K562 (cell line): ENCODE results near the gene ABHD16B. TPM values are rescaled to one million over a fixed set of nuclear protein-coding genes. Genes with fewer than 3 reads are reported as not detected.

ENCODE experiments used
- ARID3B ChIP-seq: fragments of 250-450 bp; sonication (Bioruptor Pico); IDR thresholded peaks from 2 replicates; pipeline ENCODE4 v1.4.0; 2020; ENCODE audit warnings: borderline replicate concordance
- ASH1L ChIP-seq: fragments of 450-650 bp; IDR thresholded peaks from 2 replicates; pipeline ENCODE4 v1.6.1; 2018; ENCODE audit warnings: borderline replicate concordance, mild to moderate bottlenecking, low read depth; ENCODE audit not compliant: partially characterized antibody
- ATF1 ChIP-seq, 2 experiments: fragments of 450-650 bp in 1 of 2; IDR thresholded peaks; 2 replicates each; pipeline ENCODE4 v1.6.1; 2016; ENCODE audit warnings: missing compliant biosample characterization in 1 of 2, missing genetic modification characterization in 1 of 2
- CCAR2 ChIP-seq: fragments of 200-400 bp; formaldehyde crosslinking; IDR thresholded peaks from 2 replicates; pipeline ENCODE4 v1.6.1; 2017; ENCODE audit warnings: mild to moderate bottlenecking, low read depth, low read length
- EGR1 ChIP-seq: fragments of 450-650 bp; conservative IDR thresholded peaks from 2 replicates; pipeline ENCODE4 v1.6.1; 2017; ENCODE audit warnings: mild to moderate bottlenecking
- EP300 ChIP-seq: IDR thresholded peaks from 2 replicates; pipeline ENCODE4 v1.6.1; 2012; ENCODE audit warnings: low read length, improper control_type of control experiment
- EZH2 ChIP-seq: IDR thresholded peaks from 2 replicates; pipeline ENCODE4 v1.6.1; 2012; ENCODE audit warnings: low read depth, mild to moderate bottlenecking, inconsistent platforms, low read length, borderline replicate concordance
- FOXA1 ChIP-seq: fragments of 450-650 bp; IDR thresholded peaks from 2 replicates; pipeline ENCODE4 v1.6.1; 2016; ENCODE audit warnings: mild to moderate bottlenecking, borderline replicate concordance
- FOXA3 ChIP-seq, 2 experiments: fragments of 450-650 bp in 1 of 2; sonication (generic) in 1 of 2; formaldehyde crosslinking; IDR thresholded peaks in 1 of 2; conservative IDR thresholded peaks in 1 of 2; 2 replicates each; pipeline versions ENCODE4 v1.4.0 to v1.8.0; 2020 to 2022; ENCODE audit warnings: mild to moderate bottlenecking in 2 of 2, missing genetic modification reagents in 1 of 2
- FOXP1 ChIP-seq: sonication (generic); formaldehyde crosslinking; IDR thresholded peaks from 2 replicates; pipeline ENCODE4 v1.8.0; 2022; ENCODE audit warnings: mild to moderate bottlenecking, missing genetic modification reagents
- HMG20B ChIP-seq: fragments of 250-450 bp; sonication (Bioruptor Pico); IDR thresholded peaks from 2 replicates; pipeline ENCODE4 v1.5.0; 2021; ENCODE audit warnings: mild to moderate bottlenecking
- LARP7 ChIP-seq: fragments of 450-650 bp; IDR thresholded peaks from 2 replicates; pipeline ENCODE4 v1.6.1; 2016
- MTA3 ChIP-seq: fragments of 450-650 bp; formaldehyde crosslinking; IDR thresholded peaks from 2 replicates; pipeline ENCODE4 v1.6.1; 2017; ENCODE audit warnings: mild to moderate bottlenecking, borderline replicate concordance
- NCOA6 ChIP-seq: fragments of 450-650 bp; IDR thresholded peaks from 2 replicates; pipeline ENCODE4 v1.6.1; 2017; ENCODE audit warnings: mild to moderate bottlenecking
- PCBP1 ChIP-seq: fragments of 200-400 bp; formaldehyde crosslinking; IDR thresholded peaks from 2 replicates; pipeline ENCODE4 v1.6.1; 2018; ENCODE audit warnings: mild to moderate bottlenecking, low read depth, low read length; ENCODE audit not compliant: poor library complexity, severe bottlenecking
- RAD21 ChIP-seq, 2 experiments: fragments of 250-450 bp in 1 of 2; fragments of 450-650 bp in 1 of 2; sonication (Bioruptor Pico) in 1 of 2; formaldehyde crosslinking in 1 of 2; IDR thresholded peaks in 1 of 2; conservative IDR thresholded peaks in 1 of 2; 2 replicates each; pipeline versions ENCODE4 v1.4.0 to v1.8.0; 2020 to 2022; ENCODE audit warnings: mild to moderate bottlenecking in 2 of 2, moderate library complexity in 1 of 2
- SAFB ChIP-seq: fragments of 200-400 bp; formaldehyde crosslinking; IDR thresholded peaks from 2 replicates; pipeline ENCODE4 v1.6.1; 2017; ENCODE audit warnings: low read depth, low read length, borderline replicate concordance
- SMAD2 ChIP-seq: fragments of 150-350 bp; IDR thresholded peaks from 2 replicates; pipeline ENCODE4 v1.6.1; 2014; ENCODE audit warnings: low read depth, mild to moderate bottlenecking, low read length
- SRF ChIP-seq, 2 experiments: fragments of 250-450, 450-650 bp in 1 of 2; sonication (Bioruptor Pico) in 1 of 2; sonication (generic) in 1 of 2; formaldehyde crosslinking; IDR thresholded peaks; 2 replicates each; pipeline versions ENCODE4 v1.5.0 to v1.5.1; 2020 to 2022; ENCODE audit warnings: mild to moderate bottlenecking in 1 of 2, missing genetic modification reagents in 1 of 2
- TGIF2 ChIP-seq: sonication (generic); formaldehyde crosslinking; IDR thresholded peaks from 2 replicates; pipeline ENCODE4 v1.8.1; 2022; ENCODE audit warnings: mild to moderate bottlenecking, missing genetic modification reagents, moderate library complexity
- YY1 ChIP-seq, 3 experiments: IDR thresholded peaks; 2 replicates each; pipeline ENCODE4 v1.6.1; 2011; ENCODE audit warnings: low read length in 2 of 3, mild to moderate bottlenecking in 2 of 3, moderate library complexity in 2 of 3, borderline replicate concordance in 1 of 3, control low read depth in 1 of 3, low read depth in 1 of 3; ENCODE audit not compliant: insufficient read depth in 3 of 3, insufficient replicate concordance in 2 of 3, control insufficient read depth in 1 of 3, insufficient read length in 1 of 3; ENCODE audit errors: extremely low read depth in 1 of 3
- ZBTB17 ChIP-seq: fragments of 450-650 bp; formaldehyde crosslinking; IDR thresholded peaks from 2 replicates; pipeline ENCODE4 v1.4.0; 2020; ENCODE audit warnings: mild to moderate bottlenecking
- ZBTB43 ChIP-seq: sonication (generic); formaldehyde crosslinking; IDR thresholded peaks from 2 replicates; pipeline ENCODE4 v1.8.0; 2023; ENCODE audit warnings: mild to moderate bottlenecking, missing genetic modification reagents
- ZBTB8A ChIP-seq: fragments of 450-650 bp; IDR thresholded peaks from 2 replicates; pipeline ENCODE4 v1.6.1; 2018; ENCODE audit warnings: mild to moderate bottlenecking, moderate library complexity; ENCODE audit not compliant: partially characterized antibody
- ZNF512 ChIP-seq: IDR thresholded peaks from 2 replicates; pipeline ENCODE4 v1.6.1; 2016; ENCODE audit warnings: missing genetic modification characterization, missing compliant biosample characterization
- ZNF77 ChIP-seq: fragments of 250-450 bp; sonication (Bioruptor Pico); IDR thresholded peaks from 2 replicates; pipeline ENCODE4 v1.5.0; 2020
- polyA plus RNA-seq, 8 experiments: library from polyadenylated mRNA; depleted of rRNA in 4 of 8; stranded (reverse) in 5 of 8; unstranded in 3 of 8; fragments of >200 nt; fragmentation: Nextera tagmentation in 2 of 8; fragmentation: Illumina TruSeq in 1 of 8; extraction: Ambion mirVana in 2 of 8; extraction: Trizol in 1 of 8; gene quantifications; 2 replicates each; pipeline versions ENCODE4 v1.2.1 to v1.2.3, GENCODE V29; 2011 to 2014; ENCODE audit warnings: inconsistent platforms in 1 of 8, missing spikeins in 1 of 8
- total RNA-seq, 7 experiments: library from RNA; depleted of rRNA in 6 of 7; stranded (reverse); fragments of >200 nt in 6 of 7; fragmentation: Illumina TruSeq in 2 of 7; extraction: Trizol in 2 of 7; gene quantifications; 2 replicates each; pipeline versions ENCODE4 v1.2.1 to v1.2.3, GENCODE V29; 2011 to 2021; ENCODE audit warnings: low replicate concordance in 1 of 7

Gene ABHD16B
- total and polyA plus RNA-seq, 9 of the 15 experiments (the other 6 are each of a cell fraction or from before 2014, with no cell fraction given): not detected

- no peak for TF ChIP-seq ZBTB8A
- TF ChIP-seq SRF (CRISPR knock-in tag; IDR thresholded peaks at IDR 0.05): no peak
- TF ChIP-seq HMG20B (CRISPR knock-in tag): no peak
- no peak for TF ChIP-seq FOXP1 (CRISPR knock-in tag)
- no peak; a peak in 1 of 4 replicates for TF ChIP-seq FOXA3 (CRISPR knock-in tag; conservative IDR thresholded peaks at IDR 0.05 in 1 of 2, IDR thresholded peaks at IDR 0.05 in 1 of 2)
- TF ChIP-seq CCAR2: no peak
- no peak for TF ChIP-seq SMAD2
- no peak for TF ChIP-seq ASH1L
- TF ChIP-seq EGR1: peak; percentile 80
- no peak for TF ChIP-seq TGIF2
- no peak for TF ChIP-seq RAD21 (CRISPR knock-in tag; conservative IDR thresholded peaks at IDR 0.05 in 1 of 2, IDR thresholded peaks at IDR 0.05 in 1 of 2)
- TF ChIP-seq ZBTB43 (CRISPR knock-in tag): no peak
- TF ChIP-seq MTA3: no peak
- TF ChIP-seq NCOA6: no peak
- no peak for TF ChIP-seq PCBP1
- TF ChIP-seq ARID3B: no peak
- no peak for TF ChIP-seq ZNF77 (CRISPR knock-in tag)
- no peak for TF ChIP-seq EZH2
- TF ChIP-seq FOXA1: no peak
- TF ChIP-seq ZBTB17: no peak
- no peak for TF ChIP-seq YY1 (IDR thresholded peaks at IDR 0.05; ENCODE audit: borderline replicate concordance in 1 of 3, control insufficient read depth in 1 of 3, extremely low read depth in 1 of 3, insufficient read depth in 3 of 3, insufficient read length in 1 of 3, insufficient replicate concordance in 2 of 3, low read depth in 1 of 3, low read length in 2 of 3)
- TF ChIP-seq ATF1 (CRISPR knock-in tag; IDR thresholded peaks at IDR 0.05): no peak
- 0 out of 2 replicates have a peak, but pooled peaks have one; percentile 26 for TF ChIP-seq ATF1 (tag; IDR thresholded peaks at IDR 0.05)
- no peak for TF ChIP-seq LARP7
- no peak for TF ChIP-seq SAFB
- TF ChIP-seq ZNF512 (tag): no peak
- TF ChIP-seq EP300: no peak
These were observed 39.0 kb upstream of the ABHD16B start (continued) for GRCh38 chr20:63822276-63822696.
